Ectodermal cell (in vitro differentiated cells): Measurements from ENCODE around the gene FDPS.

Source experiments
- H3K27ac ChIP-seq: 2 replicates; pipeline ENCODE4 v1.7.0; 2013; ENCODE audit warnings: mild to moderate bottlenecking, low read depth, low read length; ENCODE audit not compliant: insufficient read depth, poor library complexity, severe bottlenecking
- H3K27me3 ChIP-seq: 2 replicates; pipeline ENCODE4 v1.7.0; 2013; ENCODE audit warnings: mild to moderate bottlenecking, low read length; ENCODE audit not compliant: insufficient read depth, control insufficient read depth, poor library complexity, severe bottlenecking
- H3K36me3 ChIP-seq: one replicate; pipeline ENCODE4 v1.7.0; 2013; ENCODE audit warnings: low read length; ENCODE audit not compliant: control insufficient read depth, insufficient read depth
- H3K4me1 ChIP-seq: one replicate; pipeline ENCODE4 v1.7.0; 2013; ENCODE audit warnings: low read length; ENCODE audit not compliant: control insufficient read depth, insufficient read depth
- H3K4me3 ChIP-seq: 2 replicates; pipeline ENCODE4 v1.7.0; 2013; ENCODE audit warnings: low read depth, low read length, control low read depth; ENCODE audit not compliant: insufficient read depth
- H3K9me3 ChIP-seq: 2 replicates; pipeline ENCODE4 v1.7.0; 2013; ENCODE audit warnings: mild to moderate bottlenecking, low read length, moderate library complexity; ENCODE audit not compliant: control insufficient read depth
- WGBS, 2 experiments: methylation state at CpG; one replicate each; pipeline ENCODE4 v1.1.7; 2013; ENCODE audit warnings: missing lambda C conversion rate in 2 of 2; 5-methylcytosine and 5-hydroxymethylcytosine counted together

Gene FDPS

DNA sequence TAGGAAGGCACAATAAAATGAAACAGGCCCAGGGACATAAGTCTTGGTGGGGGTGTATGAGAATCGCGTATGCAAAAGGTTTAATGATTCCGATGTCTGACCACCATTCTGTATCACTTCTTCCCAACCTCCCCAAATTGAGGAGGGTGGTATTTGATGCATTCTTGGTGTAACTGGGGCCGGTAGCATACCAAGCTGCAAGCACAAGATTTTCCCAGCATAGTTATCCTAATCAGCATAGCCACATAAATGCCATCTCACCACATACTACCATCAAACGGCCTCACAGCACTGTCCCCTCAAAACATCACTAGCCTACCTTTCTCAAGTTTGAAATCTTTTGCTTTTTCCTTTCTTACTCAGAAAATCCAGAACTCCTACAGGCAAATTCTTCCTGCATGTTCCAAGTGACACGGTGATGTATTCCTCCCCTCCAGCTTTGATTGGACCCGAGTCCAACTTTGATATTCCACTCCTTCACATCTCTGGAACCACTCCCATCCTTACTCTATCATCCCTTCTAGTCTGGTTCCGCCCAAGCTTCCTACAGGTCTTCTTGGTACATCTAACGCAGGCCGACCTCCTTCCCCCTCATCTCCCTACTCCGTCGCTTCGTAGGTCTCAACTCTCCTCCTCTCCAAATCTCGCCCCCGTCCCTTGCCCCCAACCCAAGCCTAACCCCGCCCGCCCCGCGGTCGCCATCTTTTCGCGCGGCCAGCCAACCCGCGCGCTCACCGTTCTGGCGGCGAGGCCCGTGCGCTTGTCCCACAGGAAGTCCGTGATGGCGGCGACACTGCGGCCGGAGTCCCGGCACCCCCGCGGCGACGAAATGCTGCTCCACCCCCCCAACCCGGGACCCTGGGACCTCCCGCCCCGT is 36.0 kb upstream of the FDPS start:
- 5 to 7% methylated on average over 43 to 44 of the region's 44 CpGs for WGBS, 2 experiments
- Histone ChIP-seq H3K4me3 (peak overlapping the region; percentile 73), H3K27ac (peak overlapping the region; percentile 87), H3K9me3 (no peaks in the 10 kb centered on the region), H3K36me3 (peaks cover 30% of the 10 kb centered on the region), H3K27me3 (peaks cover 4% of the 10 kb centered on the region), H3K4me1 (peaks cover 3% of the 10 kb centered on the region)

DNA sequence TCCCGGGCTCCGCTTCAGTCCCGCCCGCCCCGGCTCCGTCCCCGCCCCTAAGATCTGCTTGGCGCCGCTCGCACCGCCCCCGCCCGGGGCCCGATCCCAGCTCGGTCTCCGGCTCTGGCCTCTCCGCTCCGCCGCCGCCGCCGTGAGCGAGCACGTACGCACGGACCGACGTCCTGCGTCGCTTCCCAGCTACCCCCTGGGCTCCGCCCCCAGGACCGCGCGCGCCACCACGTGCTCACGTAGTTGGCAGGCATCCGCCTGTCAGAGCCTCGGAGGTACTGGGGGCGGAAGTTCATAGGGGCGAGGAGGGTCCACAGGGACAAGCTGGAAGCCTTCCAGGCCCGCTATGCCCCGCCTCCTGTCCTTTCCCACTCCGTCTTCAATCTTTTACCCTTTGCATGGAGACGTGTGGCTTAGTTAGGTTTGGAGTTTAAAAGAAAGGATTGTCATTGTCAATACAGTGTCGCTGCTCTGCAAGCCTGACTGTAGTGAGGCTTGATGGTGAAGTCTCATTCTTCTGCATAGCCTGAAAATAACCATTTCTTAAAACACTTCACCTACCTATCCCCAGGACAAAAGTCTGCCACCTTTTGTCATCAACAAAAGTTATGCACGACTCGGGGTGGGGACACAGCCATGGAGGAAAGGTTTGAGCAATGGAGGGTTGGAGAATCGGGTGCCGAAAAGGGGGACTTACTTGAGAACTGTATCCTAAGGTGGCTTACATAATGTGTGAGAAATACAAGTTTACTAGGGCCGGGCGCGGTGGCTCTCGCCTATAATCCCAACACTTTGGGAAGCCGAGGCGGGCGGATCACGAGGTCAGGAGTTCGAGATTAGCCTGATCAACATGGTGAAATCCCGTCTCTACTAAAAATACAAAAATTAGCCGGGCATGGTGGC is 35.1 kb upstream of the FDPS start, which contains the start of gene CLK2:
Gene CLK2, minus strand, starts transcription at position 162 of the 903 bp plus-strand sequence. CDS start 2,527 bp downstream, outside the sequence.
- Histone ChIP-seq H3K4me1 (peaks cover 7% of the 10 kb centered on the region), H3K27ac (peak within 1 kb of the TSS; percentile 87), H3K36me3 (peaks cover 21% of the 10 kb centered on the region), H3K4me3 (peak within 1 kb of the TSS; percentile 73), H3K9me3 (no peaks in the 10 kb centered on the region), H3K27me3 (peaks cover 4% of the 10 kb centered on the region)
- WGBS, 2 experiments: 19 to 21% methylated on average over 61 of the region's 61 CpGs

DNA sequence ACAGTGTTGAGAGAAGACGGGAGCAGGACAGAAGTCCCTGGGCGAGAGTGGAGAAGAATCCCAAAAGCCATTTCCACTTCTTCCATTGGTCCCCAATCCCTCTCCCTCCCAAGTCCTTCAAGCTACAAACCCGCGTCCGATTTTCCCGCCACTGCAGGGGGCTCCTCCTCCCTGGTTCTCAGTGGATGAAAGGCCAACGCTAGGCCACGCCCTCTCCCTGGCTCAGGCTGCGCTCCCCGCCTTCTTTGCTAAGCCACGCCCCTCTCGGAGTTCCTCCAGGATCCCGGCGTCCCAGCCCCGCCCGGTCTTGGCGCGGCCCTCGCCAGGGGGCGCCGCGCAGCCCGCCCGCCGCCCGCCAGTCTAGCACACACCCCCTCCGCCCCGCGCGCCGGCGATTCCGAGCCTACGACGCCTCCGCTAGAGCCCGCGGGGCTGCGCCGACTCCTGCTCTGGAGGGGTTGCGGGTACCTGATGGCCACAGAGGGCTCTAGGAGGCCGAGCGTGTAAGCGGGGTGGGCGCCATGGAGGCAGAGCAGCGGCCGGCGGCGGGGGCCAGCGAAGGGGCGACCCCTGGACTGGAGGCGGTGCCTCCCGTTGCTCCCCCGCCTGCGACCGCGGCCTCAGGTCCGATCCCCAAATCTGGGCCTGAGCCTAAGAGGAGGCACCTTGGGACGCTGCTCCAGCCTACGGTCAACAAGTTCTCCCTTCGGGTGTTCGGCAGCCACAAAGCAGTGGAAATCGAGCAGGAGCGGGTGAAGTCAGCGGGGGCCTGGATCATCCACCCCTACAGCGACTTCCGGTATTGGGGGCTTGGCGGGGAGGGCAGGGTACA is 31.4 kb upstream of the FDPS start, which contains the start of gene HCN3:
Gene HCN3, plus strand, starts transcription at position 394 of the 832 bp plus-strand sequence. Its CDS starts 128 bp downstream, at position 522.
- Histone ChIP-seq H3K27ac (no peak within 1 kb of the TSS), H3K4me3 (peak within 1 kb of the TSS; percentile 65)
- 1% methylated on average over 68 of the region's 68 CpGs for WGBS, 2 experiments

DNA sequence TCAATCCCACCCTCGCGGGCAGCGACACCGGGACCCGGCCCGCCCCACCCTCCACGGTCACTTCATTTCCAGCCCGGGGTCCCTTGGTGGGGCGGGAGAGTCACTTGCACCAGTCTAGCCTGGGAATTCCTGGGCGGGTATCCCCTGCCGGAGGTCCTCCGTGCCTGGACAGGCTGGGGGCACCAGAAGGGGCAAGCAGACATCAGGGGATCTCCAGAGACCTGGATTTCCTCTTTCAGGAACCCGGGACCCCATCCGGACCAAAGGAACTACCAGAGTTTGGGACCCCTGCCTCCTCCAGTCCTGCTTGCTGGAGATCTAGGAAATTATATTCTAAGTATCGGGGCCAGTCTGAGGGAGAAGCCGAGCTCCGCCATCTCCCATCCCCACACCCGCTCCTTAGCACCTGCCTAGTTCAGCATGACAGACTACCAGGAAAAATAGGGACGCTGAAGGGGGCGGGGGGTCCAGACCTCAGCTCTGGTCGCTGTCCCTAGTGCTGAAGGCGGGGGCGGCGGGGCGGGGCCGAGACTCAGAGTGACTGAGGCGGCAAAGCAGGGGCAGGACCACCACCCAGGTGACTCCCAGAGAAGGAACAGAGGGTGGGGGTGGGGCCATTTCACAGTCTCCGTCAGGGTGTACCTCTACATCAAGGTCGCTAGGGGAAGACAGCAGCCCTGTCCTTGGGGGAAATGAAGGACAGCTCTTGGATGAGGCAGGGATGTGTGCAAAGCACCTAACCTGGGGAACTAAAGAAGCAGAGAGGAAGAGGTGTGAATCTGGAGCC is 30.6 kb upstream of the FDPS start:
- WGBS, 2 experiments: 1 to 2% methylated on average over 29 of the region's 29 CpGs
- H3K27ac ChIP-seq: no peak overlapping the region
- H3K36me3 ChIP-seq: no peaks in the 10 kb centered on the region
- peaks cover 14% of the 10 kb centered on the region for H3K4me1 ChIP-seq
- peaks cover 8% of the 10 kb centered on the region for H3K27me3 ChIP-seq
- H3K9me3 ChIP-seq: no peaks in the 10 kb centered on the region
- peak overlapping the region; percentile 65 for H3K4me3 ChIP-seq

More for the DNA sequence above, 31.4 kb upstream of the FDPS start, which contains the start of gene HCN3:
- H3K9me3 ChIP-seq: no peaks in the 10 kb centered on the region
- no peaks in the 10 kb centered on the region for H3K36me3 ChIP-seq
- H3K4me1 ChIP-seq: peaks cover 14% of the 10 kb centered on the region
- H3K27me3 ChIP-seq: peaks cover 8% of the 10 kb centered on the region

DNA sequence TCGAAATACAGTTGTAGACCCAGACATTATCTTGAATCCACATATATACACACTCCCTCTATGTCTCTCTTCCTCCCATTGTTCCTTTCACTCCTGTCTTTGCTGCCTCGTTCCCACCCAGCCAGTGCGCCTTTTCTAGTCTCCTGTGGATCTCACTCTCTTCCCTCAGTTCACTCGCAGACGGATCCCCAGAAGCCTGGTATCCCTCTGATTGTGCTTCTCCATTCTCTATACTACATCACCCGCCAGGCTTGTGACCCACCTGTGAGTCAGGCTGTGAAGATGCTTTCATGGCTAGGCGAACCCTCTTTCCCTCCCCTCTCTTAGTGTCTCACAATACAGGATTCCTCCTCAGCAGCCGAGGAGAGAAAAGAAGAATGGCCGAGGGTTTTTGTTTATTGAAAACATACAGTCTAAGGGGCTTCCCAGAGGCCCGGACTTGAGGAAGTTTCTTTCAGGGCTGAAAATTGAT is 29.9 kb upstream of the FDPS start:
- Histone ChIP-seq H3K4me1 (peaks cover 14% of the 10 kb centered on the region), H3K4me3 (no peak overlapping the region), H3K36me3 (no peaks in the 10 kb centered on the region), H3K27ac (no peak overlapping the region), H3K9me3 (no peaks in the 10 kb centered on the region), H3K27me3 (peaks cover 8% of the 10 kb centered on the region)
- WGBS, 2 experiments: 45 to 50% methylated on average over 10 of the region's 10 CpGs

DNA sequence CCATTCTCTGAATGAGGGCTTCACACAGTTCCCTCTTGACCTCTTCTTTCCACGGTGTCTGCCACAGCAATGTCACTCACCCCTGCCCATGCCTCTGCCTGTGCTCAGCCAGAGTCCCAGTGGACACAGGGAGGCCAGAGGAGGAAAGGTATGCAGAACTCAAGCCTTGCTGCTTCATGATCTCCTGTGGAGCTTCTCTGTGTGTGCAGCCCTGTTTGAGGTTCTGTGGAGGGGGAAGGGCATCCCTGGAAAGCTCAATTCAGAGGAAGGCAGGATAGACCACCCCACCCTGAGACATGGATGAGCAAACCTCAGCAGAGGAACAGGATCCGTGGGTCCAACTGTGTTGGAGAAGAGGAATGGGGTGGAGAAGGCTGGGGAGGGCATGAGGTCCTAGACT is 29.4 kb upstream of the FDPS start:
- no peaks in the 10 kb centered on the region for H3K9me3 ChIP-seq
- no peak overlapping the region for H3K4me3 ChIP-seq
- WGBS, 2 experiments: 57 to 66% methylated on average over 2 of the region's 2 CpGs
- no peak overlapping the region for H3K27ac ChIP-seq
- H3K36me3 ChIP-seq: no peaks in the 10 kb centered on the region
- H3K4me1 ChIP-seq: peaks cover 14% of the 10 kb centered on the region
- peaks cover 8% of the 10 kb centered on the region for H3K27me3 ChIP-seq

DNA sequence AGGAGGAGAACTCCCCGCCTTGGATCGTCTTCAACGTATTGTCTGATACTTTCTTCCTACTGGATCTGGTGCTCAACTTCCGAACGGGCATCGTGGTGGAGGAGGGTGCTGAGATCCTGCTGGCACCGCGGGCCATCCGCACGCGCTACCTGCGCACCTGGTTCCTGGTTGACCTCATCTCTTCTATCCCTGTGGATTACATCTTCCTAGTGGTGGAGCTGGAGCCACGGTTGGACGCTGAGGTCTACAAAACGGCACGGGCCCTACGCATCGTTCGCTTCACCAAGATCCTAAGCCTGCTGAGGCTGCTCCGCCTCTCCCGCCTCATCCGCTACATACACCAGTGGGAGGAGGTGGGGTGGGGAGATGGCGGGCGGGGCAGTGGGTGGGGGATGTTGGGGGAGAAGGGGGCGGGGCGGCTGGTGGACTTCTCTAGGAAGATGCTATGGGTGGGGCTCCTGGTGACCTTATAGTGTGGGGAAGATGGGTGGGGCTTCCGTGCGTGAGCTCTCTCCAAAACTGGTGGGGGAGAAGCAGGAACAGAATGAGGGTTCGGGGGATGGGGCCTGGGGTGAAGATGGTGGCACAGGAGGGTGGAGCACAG is 26.1 kb upstream of the FDPS start:
- H3K27me3 ChIP-seq: peaks cover 4% of the 10 kb centered on the region
- no peaks in the 10 kb centered on the region for H3K9me3 ChIP-seq
- no peaks in the 10 kb centered on the region for H3K36me3 ChIP-seq
- no peak overlapping the region for H3K4me3 ChIP-seq
- WGBS, 2 experiments: 93 to 95% methylated on average over 25 to 29 of the region's 29 CpGs
- H3K4me1 ChIP-seq: peaks cover 14% of the 10 kb centered on the region
- no peak overlapping the region for H3K27ac ChIP-seq

DNA sequence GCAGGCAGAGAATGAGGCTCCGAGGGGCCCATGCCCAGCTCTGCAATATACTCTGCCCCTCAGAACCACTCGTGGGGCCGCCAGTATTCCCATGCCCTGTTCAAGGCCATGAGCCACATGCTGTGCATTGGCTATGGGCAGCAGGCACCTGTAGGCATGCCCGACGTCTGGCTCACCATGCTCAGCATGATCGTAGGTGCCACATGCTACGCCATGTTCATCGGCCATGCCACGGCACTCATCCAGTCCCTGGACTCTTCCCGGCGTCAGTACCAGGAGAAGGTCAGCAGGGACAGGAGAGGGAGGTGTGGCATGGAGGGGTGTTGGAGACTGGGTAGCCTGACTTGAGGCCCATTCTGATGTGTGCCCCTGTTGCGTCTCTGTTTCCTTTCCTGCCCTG is 24.2 kb upstream of the FDPS start:
- no peak overlapping the region for H3K27ac ChIP-seq
- H3K27me3 ChIP-seq: no peaks in the 10 kb centered on the region
- 94% methylated on average over 12 of the region's 12 CpGs for WGBS, 2 experiments
- H3K36me3 ChIP-seq: no peaks in the 10 kb centered on the region
- peaks cover under 1% of the 10 kb centered on the region for H3K4me1 ChIP-seq
- no peaks in the 10 kb centered on the region for H3K9me3 ChIP-seq
- H3K4me3 ChIP-seq: no peak overlapping the region
